Karpas-422 (cell line): Measurements from ENCODE around the gene IFT52. TPM values are rescaled to one million over a fixed set of nuclear protein-coding genes. Genes with fewer than 3 reads are reported as not detected.
A peak's percentile ranks its signal among the peaks of the same experiment; 100 is the strongest.

Experiments used
- DNase-seq: peaks from one replicate; pipeline ENCODE4 v3.0.0-alpha.2; 2015
- H2AFZ ChIP-seq: fragments of 200-600 bp; sonication (generic); 2 replicates; pipeline ENCODE4 v1.6.1; 2014; ENCODE audit warnings: antibody characterized with exemption, low read length, mixed read lengths
- H3K27ac ChIP-seq: fragments of 200-600 bp; sonication (generic); 2 replicates; pipeline ENCODE4 v1.5.1; 2014; ENCODE audit warnings: mild to moderate bottlenecking, low read length, moderate library complexity
- H3K27me3 ChIP-seq: fragments of 200-600 bp; sonication (generic); 2 replicates; pipeline ENCODE4 v1.6.1; 2014; ENCODE audit warnings: low read length, mixed read lengths
- H3K36me3 ChIP-seq: fragments of 200-600 bp; sonication (generic); 2 replicates; pipeline ENCODE4 v1.6.1; 2014; ENCODE audit warnings: low read length, mixed read lengths; ENCODE audit not compliant: insufficient read depth
- H3K4me1 ChIP-seq: fragments of 200-600 bp; sonication (generic); 2 replicates; pipeline ENCODE4 v1.6.1; 2014; ENCODE audit warnings: mild to moderate bottlenecking, low read length, mixed read lengths
- H3K4me2 ChIP-seq: fragments of 200-600 bp; sonication (generic); 2 replicates; pipeline ENCODE4 v1.6.1; 2014; ENCODE audit warnings: low read length, low read depth, mild to moderate bottlenecking; ENCODE audit not compliant: poor library complexity, severe bottlenecking
- H3K4me3 ChIP-seq: fragments of 200-600 bp; sonication (generic); 2 replicates; pipeline ENCODE4 v1.5.1; 2014; ENCODE audit warnings: mild to moderate bottlenecking, antibody characterized with exemption, low read length, mixed read lengths
- H3K79me2 ChIP-seq: fragments of 200-600 bp; sonication (generic); 2 replicates; pipeline ENCODE4 v1.6.1; 2014; ENCODE audit warnings: mild to moderate bottlenecking, low read length, mixed read lengths
- H3K9ac ChIP-seq: fragments of 200-600 bp; sonication (generic); 2 replicates; pipeline ENCODE4 v1.6.0; 2014; ENCODE audit warnings: low read length
- H3K9me2 ChIP-seq: fragments of 200-600 bp; sonication (generic), shearing (Covaris generic); replicated peaks from 2 replicates; pipeline ENCODE4 v1.6.0; 2014; ENCODE audit warnings: mild to moderate bottlenecking, low read length, moderate library complexity; ENCODE audit not compliant: insufficient read depth
- H3K9me3 ChIP-seq: fragments of 300-700, 200-600 bp; sonication (generic); 2 replicates; pipeline ENCODE4 v1.6.1; 2014; ENCODE audit warnings: low read length, mixed read lengths
- H4K20me1 ChIP-seq: fragments of 200-600 bp; sonication (generic); 2 replicates; pipeline ENCODE4 v1.6.1; 2014; ENCODE audit warnings: mild to moderate bottlenecking, antibody characterized with exemption, low read length, low read depth; ENCODE audit not compliant: insufficient read depth
- total RNA-seq: library from RNA; depleted of rRNA; stranded (reverse); fragments of >200 nt; shearing (Covaris generic); gene quantifications from 2 replicates; pipeline ENCODE4 v1.2.3, GENCODE V29; 2014; ENCODE audit warnings: low replicate concordance

The IFT52 gene
- total RNA-seq, 1 experiment from 2014 or later, result 34.5 TPM

GRCh38 chr20:43662943-43663655, 72.4 kb downstream of the IFT52 start:
- H3K4me3 ChIP-seq, result no peak overlapping the region
- H3K9me2 ChIP-seq, result no peaks in the 10 kb centered on the region
- H3K9me3 ChIP-seq, result no peaks in the 10 kb centered on the region
- no peak overlapping the region for H3K4me2 ChIP-seq
- no peaks in the 10 kb centered on the region for H3K36me3 ChIP-seq
- no peak for DNase-seq
- peaks cover 37% of the 10 kb centered on the region for H3K4me1 ChIP-seq
- H3K9ac ChIP-seq, result no peak overlapping the region
- no peaks in the 10 kb centered on the region for H3K27me3 ChIP-seq
- H3K79me2 ChIP-seq, result peaks cover 10% of the 10 kb centered on the region
- no peak overlapping the region for H2AFZ ChIP-seq
- no peak overlapping the region for H3K27ac ChIP-seq
- no peaks in the 10 kb centered on the region for H4K20me1 ChIP-seq

- H3K9me2 ChIP-seq, result no peaks in the 10 kb centered on the region
- peaks cover 28% of the 10 kb centered on the region for H3K4me1 ChIP-seq
- H3K4me2 ChIP-seq, result no peak overlapping the region
- no peak for DNase-seq
- H3K79me2 ChIP-seq, result peaks cover 35% of the 10 kb centered on the region
- peaks cover 15% of the 10 kb centered on the region; the same call in 1 of the 2 replicates for H3K36me3 ChIP-seq
- H4K20me1 ChIP-seq, result 0 out of 2 replicates have a peak, but pooled peaks cover 7% of the 10 kb centered on the region
- H3K27me3 ChIP-seq, result no peaks in the 10 kb centered on the region
- no peak overlapping the region for H3K9ac ChIP-seq
- no peak overlapping the region for H3K4me3 ChIP-seq
- H2AFZ ChIP-seq, result no peak overlapping the region
- no peaks in the 10 kb centered on the region for H3K9me3 ChIP-seq
- H3K27ac ChIP-seq, result no peak overlapping the region
Observed at GRCh38 chr20:43665466-43666176, 74.9 kb downstream of the IFT52 start.

GRCh38 chr20:43666376-43667328, 75.9 kb downstream of the IFT52 start, which contains the start of gene MYBL2:
Gene MYBL2, plus strand, starts transcription at chr20:43667114. Its CDS starts 170 bp downstream, at chr20:43667284.
- Histone ChIP-seq H3K9ac (peak within 1 kb of the TSS; percentile 92), H3K9me2 (no peaks in the 10 kb centered on the region), H4K20me1 (0 out of 2 replicates have a peak, but pooled peaks cover 7% of the 10 kb centered on the region), H3K36me3 (peaks cover 17% of the 10 kb centered on the region; the same call in 1 of the 2 replicates), H3K4me2 (peak within 1 kb of the TSS; percentile 82), H3K9me3 (no peaks in the 10 kb centered on the region), H3K4me1 (peaks cover 28% of the 10 kb centered on the region), H2AFZ (peak within 1 kb of the TSS; percentile 97; the same call in 1 of the 2 replicates), H3K4me3 (peak within 1 kb of the TSS; percentile 95), H3K27ac (peak within 1 kb of the TSS; percentile 79), H3K79me2 (peaks cover 38% of the 10 kb centered on the region), H3K27me3 (no peaks in the 10 kb centered on the region)
- DNase-seq, result peak; percentile 92

GRCh38 chr20:43667341-43668132, 76.8 kb downstream of the IFT52 start:
- Histone ChIP-seq H3K9me2 (no peaks in the 10 kb centered on the region), H3K4me2 (peak overlapping the region; percentile 82), H4K20me1 (0 out of 2 replicates have a peak, but pooled peaks cover 7% of the 10 kb centered on the region), H2AFZ (no peak overlapping the region; the same call in 1 of the 2 replicates), H3K4me3 (peak overlapping the region; percentile 95), H3K36me3 (peaks cover 22% of the 10 kb centered on the region; the same call in 1 of the 2 replicates), H3K9me3 (no peaks in the 10 kb centered on the region), H3K4me1 (peaks cover 28% of the 10 kb centered on the region), H3K79me2 (peaks cover 45% of the 10 kb centered on the region), H3K27me3 (no peaks in the 10 kb centered on the region), H3K27ac (peak overlapping the region; percentile 79), H3K9ac (peak overlapping the region; percentile 92)
- peak; percentile 78 for DNase-seq

GRCh38 chr20:43669332-43669731, 78.6 kb downstream of the IFT52 start:
- Histone ChIP-seq H3K9ac (no peak overlapping the region), H3K36me3 (peaks cover 25% of the 10 kb centered on the region; the same call in 1 of the 2 replicates), H2AFZ (no peak overlapping the region)

GRCh38 chr20:43670423-43670822, 79.7 kb downstream of the IFT52 start:
- H3K27me3 ChIP-seq, result no peaks in the 10 kb centered on the region
- H3K4me1 ChIP-seq, result peaks cover 16% of the 10 kb centered on the region
- H4K20me1 ChIP-seq, result 0 out of 2 replicates have a peak, but pooled peaks cover 7% of the 10 kb centered on the region
- H3K4me3 ChIP-seq, result no peak overlapping the region
- H3K9me2 ChIP-seq, result no peaks in the 10 kb centered on the region
- H3K9ac ChIP-seq, result no peak overlapping the region
- H3K27ac ChIP-seq, result no peak overlapping the region
- H3K4me2 ChIP-seq, result no peak overlapping the region
- H2AFZ ChIP-seq, result no peak overlapping the region
- H3K9me3 ChIP-seq, result no peaks in the 10 kb centered on the region
- peak; percentile 45 for DNase-seq
- peaks cover 25% of the 10 kb centered on the region; the same call in 1 of the 2 replicates for H3K36me3 ChIP-seq
- H3K79me2 ChIP-seq, result peaks cover 59% of the 10 kb centered on the region

More at GRCh38 chr20:43669332-43669731, 78.6 kb downstream of the IFT52 start:
- peaks cover 53% of the 10 kb centered on the region for H3K79me2 ChIP-seq
- H3K9me2 ChIP-seq, result no peaks in the 10 kb centered on the region
- DNase-seq, result peak; percentile 7
- H4K20me1 ChIP-seq, result 0 out of 2 replicates have a peak, but pooled peaks cover 7% of the 10 kb centered on the region
- H3K4me2 ChIP-seq, result no peak overlapping the region
- H3K27me3 ChIP-seq, result no peaks in the 10 kb centered on the region
- no peak overlapping the region for H3K4me3 ChIP-seq
- no peak overlapping the region for H3K27ac ChIP-seq
- peaks cover 26% of the 10 kb centered on the region for H3K4me1 ChIP-seq
- no peaks in the 10 kb centered on the region for H3K9me3 ChIP-seq

- H3K4me3 ChIP-seq, result no peak overlapping the region
- H2AFZ ChIP-seq, result no peak overlapping the region
- H3K9me2 ChIP-seq, result no peaks in the 10 kb centered on the region
- H3K27ac ChIP-seq, result no peak overlapping the region
- no peaks in the 10 kb centered on the region for H4K20me1 ChIP-seq
- DNase-seq, result no peak
- H3K9ac ChIP-seq, result no peak overlapping the region
- H3K9me3 ChIP-seq, result no peaks in the 10 kb centered on the region
- H3K79me2 ChIP-seq, result peaks cover 50% of the 10 kb centered on the region
- H3K27me3 ChIP-seq, result no peaks in the 10 kb centered on the region
- peaks cover 22% of the 10 kb centered on the region for H3K4me1 ChIP-seq
- peaks cover 21% of the 10 kb centered on the region; the same call in 1 of the 2 replicates for H3K36me3 ChIP-seq
- H3K4me2 ChIP-seq, result no peak overlapping the region
Observed at GRCh38 chr20:43676368-43676767, 85.6 kb downstream of the IFT52 start.
